K562 (cell line): ENCODE data around the gene PHF21A. TPM values are rescaled to one million over a fixed set of nuclear protein-coding genes. Genes with fewer than 3 reads are reported as not detected.

Experiments
- CEBPB ChIP-seq: fragments of 450-650 bp; IDR thresholded peaks from 2 replicates; pipeline ENCODE4 v1.6.1; 2016; ENCODE audit warnings: missing genetic modification characterization, missing compliant biosample characterization
- CXXC5 ChIP-seq: fragments of 250-450 bp; sonication (Bioruptor Pico); IDR thresholded peaks from 2 replicates; pipeline ENCODE4 v1.8.0; 2022; ENCODE audit warnings: inconsistent platforms, mild to moderate bottlenecking, moderate library complexity
- ELF4 ChIP-seq: fragments of 450-650 bp; formaldehyde crosslinking; IDR thresholded peaks from 2 replicates; pipeline ENCODE4 v1.4.0; 2022; ENCODE audit warnings: missing genetic modification characterization
- EP300 ChIP-seq: IDR thresholded peaks from 2 replicates; pipeline ENCODE4 v1.6.1; 2012; ENCODE audit warnings: low read length, improper control_type of control experiment
- FOXK2 ChIP-seq, 2 experiments: fragments of 450-650 bp; IDR thresholded peaks in 1 of 2; conservative IDR thresholded peaks in 1 of 2; 2 replicates each; pipeline ENCODE4 v1.6.1; 2016; ENCODE audit warnings: low read depth in 2 of 2, mild to moderate bottlenecking in 1 of 2
- GABPB1 ChIP-seq: sonication (generic); formaldehyde crosslinking; IDR thresholded peaks from 2 replicates; pipeline ENCODE4 v1.8.0; 2022; ENCODE audit warnings: mild to moderate bottlenecking, missing genetic modification reagents
- MEIS2 ChIP-seq: fragments of 450-650 bp; IDR thresholded peaks from 2 replicates; pipeline ENCODE4 v1.6.1; 2014; ENCODE audit warnings: mild to moderate bottlenecking; ENCODE audit not compliant: partially characterized antibody
- MLLT1 ChIP-seq, 2 experiments: fragments of 450-650 bp; IDR thresholded peaks; 2 replicates each; pipeline ENCODE4 v1.6.1; 2016
- NCOA4 ChIP-seq: fragments of 450-650 bp; IDR thresholded peaks from 2 replicates; pipeline ENCODE4 v1.6.1; 2018; ENCODE audit warnings: mild to moderate bottlenecking; ENCODE audit not compliant: partially characterized antibody
- SIN3B ChIP-seq: fragments of 450-650 bp; IDR thresholded peaks from 2 replicates; pipeline ENCODE4 v1.6.1; 2017; ENCODE audit warnings: low read depth, mild to moderate bottlenecking, moderate library complexity
- TEAD4 ChIP-seq, 2 experiments: sonication (generic) in 1 of 2; formaldehyde crosslinking in 1 of 2; IDR thresholded peaks; 2 replicates each; pipeline versions ENCODE4 v1.6.1 to v1.8.0; 2012 to 2022; ENCODE audit warnings: borderline replicate concordance in 1 of 2, inconsistent platforms in 1 of 2, low read length in 1 of 2, mild to moderate bottlenecking in 1 of 2, missing genetic modification reagents in 1 of 2
- ZBTB40 ChIP-seq, 2 experiments: fragments of 450-650 bp in 1 of 2; sonication (generic) in 1 of 2; formaldehyde crosslinking in 1 of 2; IDR thresholded peaks; 2 replicates each; pipeline versions ENCODE4 v1.7.1 to v1.9.0; 2016 to 2022; ENCODE audit warnings: inconsistent platforms in 1 of 2, mild to moderate bottlenecking in 1 of 2, missing genetic modification reagents in 1 of 2
- polyA plus RNA-seq, 8 experiments: library from polyadenylated mRNA; depleted of rRNA in 4 of 8; stranded (reverse) in 5 of 8; unstranded in 3 of 8; fragments of >200 nt; fragmentation: Nextera tagmentation in 2 of 8; fragmentation: Illumina TruSeq in 1 of 8; extraction: Ambion mirVana in 2 of 8; extraction: Trizol in 1 of 8; gene quantifications; 2 replicates each; pipeline versions ENCODE4 v1.2.1 to v1.2.3, GENCODE V29; 2011 to 2014; ENCODE audit warnings: inconsistent platforms in 1 of 8, missing spikeins in 1 of 8
- total RNA-seq, 7 experiments: library from RNA; depleted of rRNA in 6 of 7; stranded (reverse); fragments of >200 nt in 6 of 7; fragmentation: Illumina TruSeq in 2 of 7; extraction: Trizol in 2 of 7; gene quantifications; 2 replicates each; pipeline versions ENCODE4 v1.2.1 to v1.2.3, GENCODE V29; 2011 to 2021; ENCODE audit warnings: low replicate concordance in 1 of 7
- TF ChIP-seq, protein P1 (sequence below): fragments of 450-650 bp; IDR thresholded peaks from 2 replicates; pipeline ENCODE4 v1.7.1; 2018; ENCODE audit warnings: mild to moderate bottlenecking, low read depth; ENCODE audit not compliant: partially characterized antibody

The PHF21A gene
- total and polyA plus RNA-seq, 9 of the 15 experiments (the other 6 are each of a cell fraction or from before 2014, with no cell fraction given): 1.5 to 32.4 (median 10.7) TPM

DNA sequence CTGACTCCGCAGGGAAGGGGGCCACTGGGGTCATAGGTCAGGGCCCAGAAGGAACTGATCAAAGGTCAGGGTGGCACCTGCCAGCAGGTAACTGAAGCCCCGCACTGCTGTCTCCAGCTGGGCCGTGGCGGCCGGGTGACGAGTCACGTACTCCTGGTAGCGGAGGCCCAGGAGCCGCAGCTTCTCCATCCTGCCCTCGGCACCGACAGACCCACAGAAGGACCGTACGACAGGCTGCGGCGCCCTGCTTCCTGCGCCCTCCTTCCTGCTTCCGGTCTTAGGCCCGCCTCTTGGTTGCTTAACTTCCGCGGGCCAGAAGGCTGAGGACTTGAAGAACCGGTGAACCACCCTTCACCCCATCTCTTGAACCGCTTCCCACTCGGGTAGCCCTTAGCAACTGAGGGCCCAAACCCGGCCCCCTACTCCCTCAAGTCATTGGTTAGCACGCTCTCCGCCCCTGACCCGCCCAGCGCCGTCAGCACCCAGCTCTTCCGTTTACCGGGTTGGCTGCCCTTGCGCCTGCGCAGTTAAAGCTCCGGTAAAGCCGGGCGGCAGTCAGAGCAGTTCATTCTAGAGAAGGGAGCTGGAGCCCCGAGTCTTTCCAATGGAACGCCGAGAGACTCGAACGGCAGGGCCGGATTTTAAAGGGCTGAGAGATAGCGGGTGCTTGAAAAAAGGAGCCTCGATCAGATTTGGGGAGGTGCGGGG, 203.5 kb downstream of the PHF21A start, which contains the start of gene PEX16 (continued):
- TF ChIP-seq ZBTB40 (IDR thresholded peaks at IDR 0.05) (peak; percentile 97), ZBTB40 (CRISPR knock-in tag; IDR thresholded peaks at IDR 0.05) (no peak), EP300 (peak; percentile 25; the same call in 1 of the 2 replicates), CEBPB (tag) (peak; percentile 99), NCOA4 (peak; percentile 96), CXXC5 (CRISPR knock-in tag) (peak; percentile 47; the same call in 1 of the 2 replicates), TEAD4 (IDR thresholded peaks at IDR 0.05; ENCODE audit: low read length) (no peak), TEAD4 (CRISPR knock-in tag; IDR thresholded peaks at IDR 0.05; ENCODE audit: borderline replicate concordance) (no peak), MLLT1 (IDR thresholded peaks at IDR 0.05) (peak in 1 of 2 experiments; percentile 100; a peak in 2 of 4 replicates), FOXK2 (conservative IDR thresholded peaks at IDR 0.05 in 1 of 2, IDR thresholded peaks at IDR 0.05 in 1 of 2; ENCODE audit: low read depth in 2 of 2) (peak; percentile 49 to 62; a peak in 1 of 4 replicates), SIN3B (peak; percentile 74; the same call in 1 of the 2 replicates), ELF4 (CRISPR knock-in tag) (peak; percentile 85), GABPB1 (peak; percentile 99), MEIS2 (peak; percentile 82)
- TF ChIP-seq, protein P1, sequence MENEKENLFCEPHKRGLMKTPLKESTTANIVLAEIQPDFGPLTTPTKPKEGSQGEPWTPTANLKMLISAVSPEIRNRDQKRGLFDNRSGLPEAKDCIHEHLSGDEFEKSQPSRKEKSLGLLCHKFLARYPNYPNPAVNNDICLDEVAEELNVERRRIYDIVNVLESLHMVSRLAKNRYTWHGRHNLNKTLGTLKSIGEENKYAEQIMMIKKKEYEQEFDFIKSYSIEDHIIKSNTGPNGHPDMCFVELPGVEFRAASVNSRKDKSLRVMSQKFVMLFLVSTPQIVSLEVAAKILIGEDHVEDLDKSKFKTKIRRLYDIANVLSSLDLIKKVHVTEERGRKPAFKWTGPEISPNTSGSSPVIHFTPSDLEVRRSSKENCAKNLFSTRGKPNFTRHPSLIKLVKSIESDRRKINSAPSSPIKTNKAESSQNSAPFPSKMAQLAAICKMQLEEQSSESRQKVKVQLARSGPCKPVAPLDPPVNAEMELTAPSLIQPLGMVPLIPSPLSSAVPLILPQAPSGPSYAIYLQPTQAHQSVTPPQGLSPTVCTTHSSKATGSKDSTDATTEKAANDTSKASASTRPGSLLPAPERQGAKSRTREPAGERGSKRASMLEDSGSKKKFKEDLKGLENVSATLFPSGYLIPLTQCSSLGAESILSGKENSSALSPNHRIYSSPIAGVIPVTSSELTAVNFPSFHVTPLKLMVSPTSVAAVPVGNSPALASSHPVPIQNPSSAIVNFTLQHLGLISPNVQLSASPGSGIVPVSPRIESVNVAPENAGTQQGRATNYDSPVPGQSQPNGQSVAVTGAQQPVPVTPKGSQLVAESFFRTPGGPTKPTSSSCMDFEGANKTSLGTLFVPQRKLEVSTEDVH: peak; percentile 98
